Measurements from ENCODE around the gene GPR35. TPM values are rescaled to one million over a fixed set of nuclear protein-coding genes. Genes with fewer than 3 reads are reported as not detected.
A peak's percentile ranks its signal among the peaks of the same experiment; 100 is the strongest.

GPR35 gene
- total and polyA plus RNA-seq, 7 experiments from 2014 or later, result 0.20 to 19.0 (median 8.4) TPM

DNA sequence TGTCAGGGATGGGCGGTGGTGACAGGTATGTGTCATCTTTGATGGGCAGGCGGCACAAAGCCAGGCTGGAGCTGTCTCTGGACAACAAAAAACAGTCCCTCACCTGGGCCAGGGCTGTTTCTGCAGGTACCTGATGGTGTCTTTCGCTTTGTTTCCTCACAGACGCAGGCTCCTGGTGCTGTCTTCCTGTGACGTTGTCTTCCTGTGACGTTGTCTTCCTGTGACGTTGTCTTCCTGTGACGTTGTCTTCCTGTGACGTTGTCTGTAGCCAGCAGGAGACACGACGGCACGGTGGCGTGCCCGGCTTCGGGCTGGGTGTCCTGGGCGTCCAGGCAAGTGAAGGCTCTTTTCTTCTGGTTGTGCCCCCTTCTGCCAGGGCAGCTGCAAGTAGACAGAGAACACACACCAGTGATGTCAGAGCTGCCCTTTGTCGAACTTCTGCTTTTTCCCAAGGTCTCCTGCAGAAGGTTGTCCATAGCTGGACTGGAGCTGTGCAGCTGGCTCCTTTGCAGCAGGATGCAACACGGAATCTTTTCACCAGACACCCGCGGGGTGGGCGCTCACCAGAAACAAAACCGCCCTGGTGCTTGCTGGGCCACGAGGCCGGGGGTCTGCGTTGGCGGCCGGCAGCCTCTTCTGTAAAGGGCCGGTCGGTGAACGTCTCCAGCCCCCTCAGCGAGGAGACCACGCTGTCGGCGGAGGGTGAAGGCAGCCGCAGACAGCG lies 21.1 kb downstream of the GPR35 start:
- Mint-ChIP-seq H3K9me3 (peaks cover 0 to 3% (median 0%) of the 10 kb centered on the region in 11 donors), H3K27ac (peak overlapping the region in 6 of 9 donors; percentile 14 to 74 (median 58)), H3K36me3 (peaks cover 0 to 6% (median 0%) of the 10 kb centered on the region in 5 donors), H3K4me1 (peaks cover 0 to 9% (median 8%) of the 10 kb centered on the region in 7 donors), H3K27me3 (peaks cover 0 to 30% (median 15%) of the 10 kb centered on the region in 5 donors), H3K4me3 (peak overlapping the region in 4 of 10 donors; percentile 20 to 38 (median 23))
- Histone ChIP-seq H3K27ac (ENCODE audit: low read depth, low read length) (no peak overlapping the region), H3K9me3 (ENCODE audit: control insufficient read depth in 2 of 3, low read length in 3 of 3) (no peaks in the 10 kb centered on the region), H3K4me1 (ENCODE audit: control insufficient read depth in 2 of 2, insufficient read depth in 2 of 2, low read length in 2 of 2) (peaks cover 0 to 4% of the 10 kb centered on the region in 2 donors), H3K36me3 (ENCODE audit: control insufficient read depth in 2 of 3, insufficient read depth in 3 of 3, low read length in 3 of 3) (no peaks in the 10 kb centered on the region), H3K27me3 (ENCODE audit: control insufficient read depth in 2 of 2, insufficient read depth in 2 of 2, low read length in 2 of 2) (no peaks in the 10 kb centered on the region), H3K4me3 (ENCODE audit: low read length) (no peak overlapping the region)
- ATAC-seq (peak; percentile 25), DNase-seq (peak in 4 of 9 donors; percentile 23 to 53 (median 30))
- POLR2A ChIA-PET, result no interaction called here
- CTCF ChIA-PET, result no interaction called here
- intact Hi-C loops (cut with micrococcal nuclease), result no loop called here

- H3K4me3 ChIP-seq (ENCODE audit: low read length), result no peak overlapping the region
- ChIA-PET POLR2A (no interaction called here), CTCF (no interaction called here)
- Mint-ChIP-seq H3K9me3 (peaks cover 0 to 3% (median 0%) of the 10 kb centered on the region in 11 donors), H3K36me3 (peaks cover 0 to 8% (median 0%) of the 10 kb centered on the region in 5 donors), H3K4me3 (no peak overlapping the region), H3K4me1 (peaks cover 0 to 9% (median 8%) of the 10 kb centered on the region in 7 donors), H3K27me3 (peaks cover 0 to 36% (median 19%) of the 10 kb centered on the region in 5 donors), H3K27ac (no peak overlapping the region)
- no peak overlapping the region for H3K27ac ChIP-seq (ENCODE audit: low read depth, low read length)
- no peaks in the 10 kb centered on the region for H3K27me3 ChIP-seq (ENCODE audit: control insufficient read depth in 2 of 2, insufficient read depth in 2 of 2, low read length in 2 of 2)
- H3K36me3 ChIP-seq (ENCODE audit: control insufficient read depth in 2 of 3, insufficient read depth in 3 of 3, low read length in 3 of 3), result no peaks in the 10 kb centered on the region
- H3K4me1 ChIP-seq (ENCODE audit: control insufficient read depth in 2 of 2, insufficient read depth in 2 of 2, low read length in 2 of 2), result peaks cover 0 to 4% of the 10 kb centered on the region in 2 donors
- no peak for DNase-seq
- no peaks in the 10 kb centered on the region for H3K9me3 ChIP-seq (ENCODE audit: control insufficient read depth in 2 of 3, low read length in 3 of 3)
- ATAC-seq, result no peak
- intact Hi-C loops (cut with micrococcal nuclease), result no loop called here
Measured at GRCh38 chr2:240646900-240647502, 21.7 kb downstream of the GPR35 start.

DNA sequence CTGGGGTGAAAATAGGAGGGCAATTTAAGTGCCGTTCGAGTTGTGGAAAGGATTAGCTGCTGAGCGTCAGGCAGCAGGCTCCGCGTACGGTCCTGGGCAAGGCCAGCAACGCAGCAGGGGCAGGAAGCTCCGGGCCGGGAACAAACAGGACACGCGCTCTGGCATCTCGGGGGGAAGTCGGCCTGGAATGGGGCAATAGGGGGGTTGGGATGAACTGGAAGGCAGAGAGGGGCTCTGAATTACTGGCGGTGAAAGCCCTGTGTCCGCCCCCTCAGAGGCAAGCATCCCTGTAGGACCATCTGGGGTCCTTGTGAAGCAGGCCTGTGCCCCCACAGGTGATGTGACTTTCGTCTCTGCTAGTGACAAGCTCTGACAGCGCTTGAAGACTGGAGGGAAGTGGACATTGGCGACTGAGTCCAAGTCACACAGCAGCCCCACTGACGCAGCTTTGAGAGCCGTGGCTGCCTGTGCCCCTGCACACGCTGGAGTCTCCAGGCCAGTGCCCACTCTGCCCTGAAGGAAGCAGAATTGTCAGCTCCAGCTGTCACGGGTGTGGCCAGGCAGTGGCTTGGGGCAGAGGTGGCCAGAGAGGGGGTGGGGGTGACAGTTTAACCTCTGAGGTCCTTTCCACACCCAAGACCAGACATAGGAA lies 22.3 kb downstream of the GPR35 start:
- H3K36me3 Mint-ChIP-seq, result peaks cover 0 to 8% (median 0%) of the 10 kb centered on the region in 5 donors
- CTCF ChIA-PET, result no interaction called here

GRCh38 chr2:240648155-240648649 lies 22.9 kb downstream of the GPR35 start:
- Mint-ChIP-seq H3K27ac (no peak overlapping the region), H3K9me3 (peaks cover 0 to 3% (median 0%) of the 10 kb centered on the region in 11 donors), H3K27me3 (peaks cover 0 to 41% (median 19%) of the 10 kb centered on the region in 5 donors), H3K4me1 (peaks cover 0 to 9% (median 8%) of the 10 kb centered on the region in 7 donors), H3K36me3 (peaks cover 0 to 8% (median 0%) of the 10 kb centered on the region in 5 donors), H3K4me3 (no peak overlapping the region)
- H3K4me1 ChIP-seq (ENCODE audit: control insufficient read depth in 2 of 2, insufficient read depth in 2 of 2, low read length in 2 of 2), result peaks cover 0 to 4% of the 10 kb centered on the region in 2 donors
- intact Hi-C loops (cut with micrococcal nuclease), result no loop called here
- ChIA-PET POLR2A (no interaction called here), CTCF (no interaction called here)
- DNase-seq (no peak), ATAC-seq (no peak)
- H3K27me3 ChIP-seq (ENCODE audit: control insufficient read depth in 2 of 2, insufficient read depth in 2 of 2, low read length in 2 of 2), result no peaks in the 10 kb centered on the region
- H3K36me3 ChIP-seq (ENCODE audit: control insufficient read depth in 2 of 3, insufficient read depth in 3 of 3, low read length in 3 of 3), result no peaks in the 10 kb centered on the region
- H3K9me3 ChIP-seq (ENCODE audit: control insufficient read depth in 2 of 3, low read length in 3 of 3), result no peaks in the 10 kb centered on the region
- no peak overlapping the region for H3K4me3 ChIP-seq (ENCODE audit: low read length)
- H3K27ac ChIP-seq (ENCODE audit: low read depth, low read length), result no peak overlapping the region

More for the DNA sequence above, 22.3 kb downstream of the GPR35 start:
- Mint-ChIP-seq H3K27me3 (peaks cover 0 to 39% (median 19%) of the 10 kb centered on the region in 5 donors), H3K4me3 (no peak overlapping the region), H3K4me1 (peaks cover 0 to 9% (median 8%) of the 10 kb centered on the region in 7 donors), H3K9me3 (peaks cover 0 to 3% (median 0%) of the 10 kb centered on the region in 11 donors), H3K27ac (no peak overlapping the region)
- POLR2A ChIA-PET, result no interaction called here
- Histone ChIP-seq H3K27ac (ENCODE audit: low read depth, low read length) (no peak overlapping the region), H3K4me1 (ENCODE audit: control insufficient read depth in 2 of 2, insufficient read depth in 2 of 2, low read length in 2 of 2) (peaks cover 0 to 4% of the 10 kb centered on the region in 2 donors), H3K4me3 (ENCODE audit: low read length) (no peak overlapping the region), H3K9me3 (ENCODE audit: control insufficient read depth in 2 of 3, low read length in 3 of 3) (no peaks in the 10 kb centered on the region), H3K27me3 (ENCODE audit: control insufficient read depth in 2 of 2, insufficient read depth in 2 of 2, low read length in 2 of 2) (no peaks in the 10 kb centered on the region), H3K36me3 (ENCODE audit: control insufficient read depth in 2 of 3, insufficient read depth in 3 of 3, low read length in 3 of 3) (no peaks in the 10 kb centered on the region)
- intact Hi-C loops (cut with micrococcal nuclease), result no loop called here
- ATAC-seq, result no peak
- no peak for DNase-seq

DNA sequence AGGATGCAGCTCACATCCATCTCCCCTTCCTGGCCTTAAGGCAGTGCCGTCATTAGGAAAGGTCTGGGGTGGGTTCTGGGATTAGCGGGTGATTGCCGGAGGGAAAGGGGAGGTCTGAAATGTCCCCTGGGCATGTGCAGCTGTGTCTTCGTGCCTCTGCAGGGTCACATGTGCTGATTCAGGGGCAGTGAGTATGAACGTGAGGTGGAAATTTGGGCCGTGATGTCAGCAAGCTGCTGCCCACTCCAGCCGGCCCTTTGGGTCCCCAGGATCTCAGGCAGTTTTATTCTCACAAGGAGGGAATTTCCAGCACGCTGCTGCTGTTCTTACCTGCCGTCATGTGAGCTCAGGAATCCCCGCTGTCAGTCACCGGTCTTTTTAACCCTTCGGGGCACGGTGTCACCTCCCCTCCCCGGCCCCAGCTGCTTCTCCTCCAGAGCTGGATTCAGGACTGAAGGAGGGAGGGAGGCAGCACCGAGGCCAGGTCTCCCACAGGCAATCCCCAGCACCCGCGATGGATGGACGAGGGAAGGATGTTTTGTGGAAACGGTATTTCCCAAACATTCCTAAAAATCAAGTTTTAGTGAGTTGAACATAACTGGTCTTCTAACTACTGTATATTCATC lies 23.5 kb downstream of the GPR35 start:
- peaks cover 0 to 9% (median 8%) of the 10 kb centered on the region in 7 donors for H3K4me1 Mint-ChIP-seq
- no peaks in the 10 kb centered on the region for H3K9me3 ChIP-seq (ENCODE audit: control insufficient read depth in 2 of 3, low read length in 3 of 3)
- POLR2A ChIA-PET, result no interaction called here
- H3K4me1 ChIP-seq (ENCODE audit: control insufficient read depth in 2 of 2, insufficient read depth in 2 of 2, low read length in 2 of 2), result peaks cover 0 to 4% of the 10 kb centered on the region in 2 donors
- no peak overlapping the region for H3K27ac Mint-ChIP-seq
- intact Hi-C loops (cut with micrococcal nuclease), result no loop called here
- ATAC-seq, result no peak
- H3K27ac ChIP-seq (ENCODE audit: low read depth, low read length), result no peak overlapping the region
- H3K27me3 ChIP-seq (ENCODE audit: control insufficient read depth in 2 of 2, insufficient read depth in 2 of 2, low read length in 2 of 2), result no peaks in the 10 kb centered on the region
- CTCF ChIA-PET, result no interaction called here
- no peak for DNase-seq
- peaks cover 0 to 3% (median 0%) of the 10 kb centered on the region in 11 donors for H3K9me3 Mint-ChIP-seq
- no peak overlapping the region for H3K4me3 Mint-ChIP-seq
- H3K36me3 Mint-ChIP-seq, result peaks cover 0 to 8% (median 0%) of the 10 kb centered on the region in 5 donors
- H3K4me3 ChIP-seq (ENCODE audit: low read length), result no peak overlapping the region
- no peaks in the 10 kb centered on the region for H3K36me3 ChIP-seq (ENCODE audit: control insufficient read depth in 2 of 3, insufficient read depth in 3 of 3, low read length in 3 of 3)
- H3K27me3 Mint-ChIP-seq, result peaks cover 0 to 46% (median 19%) of the 10 kb centered on the region in 5 donors

GRCh38 chr2:240649331-240649730 lies 24.1 kb downstream of the GPR35 start:
- DNase-seq (no peak), ATAC-seq (no peak)
- Histone ChIP-seq H3K4me3 (ENCODE audit: low read length) (no peak overlapping the region), H3K27me3 (ENCODE audit: control insufficient read depth in 2 of 2, insufficient read depth in 2 of 2, low read length in 2 of 2) (no peaks in the 10 kb centered on the region), H3K9me3 (ENCODE audit: control insufficient read depth in 2 of 3, low read length in 3 of 3) (no peaks in the 10 kb centered on the region), H3K4me1 (ENCODE audit: control insufficient read depth in 2 of 2, insufficient read depth in 2 of 2, low read length in 2 of 2) (peaks cover 0 to 4% of the 10 kb centered on the region in 2 donors), H3K27ac (ENCODE audit: low read depth, low read length) (no peak overlapping the region), H3K36me3 (ENCODE audit: control insufficient read depth in 2 of 3, insufficient read depth in 3 of 3, low read length in 3 of 3) (no peaks in the 10 kb centered on the region)
- Mint-ChIP-seq H3K36me3 (peaks cover 0 to 8% (median 0%) of the 10 kb centered on the region in 5 donors), H3K4me1 (peaks cover 0 to 9% (median 8%) of the 10 kb centered on the region in 7 donors), H3K27ac (no peak overlapping the region), H3K4me3 (no peak overlapping the region), H3K9me3 (peaks cover 0 to 3% (median 0%) of the 10 kb centered on the region in 11 donors), H3K27me3 (peaks cover 0 to 48% (median 19%) of the 10 kb centered on the region in 5 donors)
- ChIA-PET POLR2A (no interaction called here), CTCF (no interaction called here)
- intact Hi-C loops (cut with micrococcal nuclease), result no loop called here

All from naive thymus-derived CD4-positive, alpha-beta T cell (primary cell).